ENCODE results near the gene C4orf54. TPM values are rescaled to one million over a fixed set of nuclear protein-coding genes. Genes with fewer than 3 reads are reported as not detected.

The C4orf54 gene
- total RNA-seq, 1 experiment from 2014 or later: not detected

DNA sequence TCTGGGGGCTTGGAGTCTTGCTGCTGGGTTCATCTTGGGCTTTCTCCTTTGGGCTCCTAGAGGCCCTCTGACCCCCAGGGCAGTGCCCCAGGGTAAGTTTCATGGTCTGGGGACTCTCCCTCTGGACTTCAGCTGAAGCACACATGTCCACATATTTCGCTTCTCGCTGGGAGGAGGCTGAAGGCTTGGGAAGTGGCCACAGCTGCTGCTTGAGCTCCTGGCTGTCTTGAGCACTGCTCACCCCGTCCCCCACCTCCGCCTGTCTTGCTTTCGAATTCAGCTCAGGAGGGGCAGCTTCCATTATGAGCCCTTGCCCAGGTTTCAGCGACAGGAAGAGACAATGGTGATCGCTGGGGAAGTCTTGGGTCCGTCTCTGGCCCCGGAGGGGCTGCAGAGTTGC lies 3.7 kb downstream of the C4orf54 start:
- in situ Hi-C loops (cut with HindIII; ENCODE audit: low pct_unique_long_range_greater_than_20kb, low sequenced_read_pairs): no loop called here
- H3K36me3 ChIP-seq (ENCODE audit: control insufficient read depth, insufficient read depth, low read length): no peaks in the 10 kb centered on the region
- no peak for ATAC-seq
- no peaks in the 10 kb centered on the region for H3K9me3 ChIP-seq (ENCODE audit: control insufficient read depth, insufficient read depth, low read depth, low read length)
- DNase-seq (ENCODE audit: low read depth, low spot score): no peak
- TF ChIP-seq TCF7L2 (IDR thresholded peaks at IDR 0.05; ENCODE audit: low read depth, low read length): no peak
- TF ChIP-seq, protein P1, sequence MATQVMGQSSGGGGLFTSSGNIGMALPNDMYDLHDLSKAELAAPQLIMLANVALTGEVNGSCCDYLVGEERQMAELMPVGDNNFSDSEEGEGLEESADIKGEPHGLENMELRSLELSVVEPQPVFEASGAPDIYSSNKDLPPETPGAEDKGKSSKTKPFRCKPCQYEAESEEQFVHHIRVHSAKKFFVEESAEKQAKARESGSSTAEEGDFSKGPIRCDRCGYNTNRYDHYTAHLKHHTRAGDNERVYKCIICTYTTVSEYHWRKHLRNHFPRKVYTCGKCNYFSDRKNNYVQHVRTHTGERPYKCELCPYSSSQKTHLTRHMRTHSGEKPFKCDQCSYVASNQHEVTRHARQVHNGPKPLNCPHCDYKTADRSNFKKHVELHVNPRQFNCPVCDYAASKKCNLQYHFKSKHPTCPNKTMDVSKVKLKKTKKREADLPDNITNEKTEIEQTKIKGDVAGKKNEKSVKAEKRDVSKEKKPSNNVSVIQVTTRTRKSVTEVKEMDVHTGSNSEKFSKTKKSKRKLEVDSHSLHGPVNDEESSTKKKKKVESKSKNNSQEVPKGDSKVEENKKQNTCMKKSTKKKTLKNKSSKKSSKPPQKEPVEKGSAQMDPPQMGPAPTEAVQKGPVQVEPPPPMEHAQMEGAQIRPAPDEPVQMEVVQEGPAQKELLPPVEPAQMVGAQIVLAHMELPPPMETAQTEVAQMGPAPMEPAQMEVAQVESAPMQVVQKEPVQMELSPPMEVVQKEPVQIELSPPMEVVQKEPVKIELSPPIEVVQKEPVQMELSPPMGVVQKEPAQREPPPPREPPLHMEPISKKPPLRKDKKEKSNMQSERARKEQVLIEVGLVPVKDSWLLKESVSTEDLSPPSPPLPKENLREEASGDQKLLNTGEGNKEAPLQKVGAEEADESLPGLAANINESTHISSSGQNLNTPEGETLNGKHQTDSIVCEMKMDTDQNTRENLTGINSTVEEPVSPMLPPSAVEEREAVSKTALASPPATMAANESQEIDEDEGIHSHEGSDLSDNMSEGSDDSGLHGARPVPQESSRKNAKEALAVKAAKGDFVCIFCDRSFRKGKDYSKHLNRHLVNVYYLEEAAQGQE (IDR thresholded peaks at IDR 0.05; ENCODE audit: insufficient read depth in 1 of 2, low read depth in 2 of 2, low read length in 1 of 2): no peak
- no peak for TF ChIP-seq POLR2AphosphoS5 (IDR thresholded peaks at IDR 0.05; ENCODE audit: low read depth, low read length)
- no peak for TF ChIP-seq SIN3A (IDR thresholded peaks at IDR 0.05; ENCODE audit: borderline replicate concordance, insufficient read depth, low read depth, low read length)
- TF ChIP-seq, protein P2, sequence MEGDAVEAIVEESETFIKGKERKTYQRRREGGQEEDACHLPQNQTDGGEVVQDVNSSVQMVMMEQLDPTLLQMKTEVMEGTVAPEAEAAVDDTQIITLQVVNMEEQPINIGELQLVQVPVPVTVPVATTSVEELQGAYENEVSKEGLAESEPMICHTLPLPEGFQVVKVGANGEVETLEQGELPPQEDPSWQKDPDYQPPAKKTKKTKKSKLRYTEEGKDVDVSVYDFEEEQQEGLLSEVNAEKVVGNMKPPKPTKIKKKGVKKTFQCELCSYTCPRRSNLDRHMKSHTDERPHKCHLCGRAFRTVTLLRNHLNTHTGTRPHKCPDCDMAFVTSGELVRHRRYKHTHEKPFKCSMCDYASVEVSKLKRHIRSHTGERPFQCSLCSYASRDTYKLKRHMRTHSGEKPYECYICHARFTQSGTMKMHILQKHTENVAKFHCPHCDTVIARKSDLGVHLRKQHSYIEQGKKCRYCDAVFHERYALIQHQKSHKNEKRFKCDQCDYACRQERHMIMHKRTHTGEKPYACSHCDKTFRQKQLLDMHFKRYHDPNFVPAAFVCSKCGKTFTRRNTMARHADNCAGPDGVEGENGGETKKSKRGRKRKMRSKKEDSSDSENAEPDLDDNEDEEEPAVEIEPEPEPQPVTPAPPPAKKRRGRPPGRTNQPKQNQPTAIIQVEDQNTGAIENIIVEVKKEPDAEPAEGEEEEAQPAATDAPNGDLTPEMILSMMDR (IDR thresholded peaks at IDR 0.05): no peak
- no TSS peak for BruUV-seq (replicated peaks)
- ChIA-PET POLR2A (no interaction called here), CTCF (no interaction called here)
- H3K4me3 ChIP-seq (ENCODE audit: low read depth in 2 of 2, low read length in 2 of 2): 0 out of 4 replicates have a peak overlapping the region, but pooled peaks of 1 of the 2 experiments have one; percentile 8
- no peaks in the 10 kb centered on the region for H3K27me3 ChIP-seq (ENCODE audit: control insufficient read depth, insufficient read depth, low read length)
- H3K27ac ChIP-seq (ENCODE audit: low read length): no peak overlapping the region
- H3K4me1 ChIP-seq (ENCODE audit: control insufficient read depth, insufficient read depth, low read length): no peaks in the 10 kb centered on the region
- intact Hi-C loops (cut with micrococcal nuclease; ENCODE audit: unreplicated experiment): no loop called here

DNA sequence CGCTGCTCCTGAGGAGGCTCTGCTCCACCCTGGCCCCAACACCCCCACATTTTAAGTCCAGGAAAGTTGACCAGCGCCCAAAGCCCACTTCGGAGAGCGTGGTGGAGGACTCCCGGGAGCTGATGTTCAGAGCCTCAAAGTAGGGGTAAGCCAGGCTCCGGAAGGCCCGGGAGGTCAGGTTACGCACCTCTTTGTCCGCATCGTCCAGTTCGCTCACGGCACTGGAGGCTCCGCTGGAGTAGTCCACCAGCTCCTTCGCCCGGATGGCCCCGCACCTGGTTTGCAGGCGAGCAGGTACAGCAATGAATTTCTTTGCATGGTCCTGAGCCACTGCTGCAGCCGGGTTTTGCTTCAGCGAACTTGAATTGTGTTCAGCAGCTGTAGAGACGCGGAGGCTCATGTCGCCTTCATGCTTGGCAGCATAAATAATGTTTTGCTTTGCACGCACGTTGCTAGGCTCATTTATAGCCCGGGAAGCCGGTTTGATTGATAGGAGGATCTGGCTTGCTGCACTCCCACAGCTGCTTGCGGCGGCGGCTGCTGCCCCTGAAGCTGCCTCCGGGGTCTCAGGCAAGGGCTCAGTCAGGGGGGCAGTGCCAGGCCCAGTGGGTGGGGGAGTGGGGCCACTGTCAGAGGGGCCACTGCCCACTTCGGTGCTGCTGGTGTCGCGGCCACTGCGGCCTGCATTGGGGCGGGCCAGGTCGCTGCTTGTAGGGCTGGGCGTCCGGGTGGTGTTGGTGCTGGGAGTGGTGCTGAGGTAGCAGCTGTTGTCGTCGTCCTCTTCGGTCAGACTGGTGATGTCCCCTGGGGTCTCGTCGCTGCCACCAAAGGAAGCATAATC lies 4.8 kb downstream of the C4orf54 start:
- no peaks in the 10 kb centered on the region for H3K9me3 ChIP-seq (ENCODE audit: control insufficient read depth, insufficient read depth, low read depth, low read length)
- POLR2A ChIA-PET: no interaction called here
- no peak overlapping the region for H3K27ac ChIP-seq (ENCODE audit: low read length)
- DNase-seq (ENCODE audit: low read depth, low spot score) (no peak), ATAC-seq (no peak)
- H3K36me3 ChIP-seq (ENCODE audit: control insufficient read depth, insufficient read depth, low read length): no peaks in the 10 kb centered on the region
- CTCF ChIA-PET: no interaction called here
- TF ChIP-seq SIN3A (IDR thresholded peaks at IDR 0.05; ENCODE audit: borderline replicate concordance, insufficient read depth, low read depth, low read length) (no peak), TCF7L2 (IDR thresholded peaks at IDR 0.05; ENCODE audit: low read depth, low read length) (no peak), POLR2AphosphoS5 (IDR thresholded peaks at IDR 0.05; ENCODE audit: low read depth, low read length) (no peak)
- TF ChIP-seq, protein P1 (IDR thresholded peaks at IDR 0.05; ENCODE audit: insufficient read depth in 1 of 2, low read depth in 2 of 2, low read length in 1 of 2): no peak
- TF ChIP-seq, protein P2 (IDR thresholded peaks at IDR 0.05): no peak
- no peaks in the 10 kb centered on the region for H3K4me1 ChIP-seq (ENCODE audit: control insufficient read depth, insufficient read depth, low read length)
- no TSS peak for BruUV-seq (replicated peaks)
- in situ Hi-C loops (cut with HindIII; ENCODE audit: low pct_unique_long_range_greater_than_20kb, low sequenced_read_pairs): no loop called here
- intact Hi-C loops (cut with micrococcal nuclease; ENCODE audit: unreplicated experiment): no loop called here
- no peaks in the 10 kb centered on the region for H3K27me3 ChIP-seq (ENCODE audit: control insufficient read depth, insufficient read depth, low read length)
- no peak overlapping the region for H3K4me3 ChIP-seq (ENCODE audit: low read depth in 2 of 2, low read length in 2 of 2)
